Kidney (tissue), 14 donors: ENCODE data around the gene NCOA3. TPM values are rescaled to one million over a fixed set of nuclear protein-coding genes. Genes with fewer than 3 reads are reported as not detected.

ENCODE experiments used
- DNase-seq, 5 donors: peaks; one replicate each; pipeline ENCODE4 v3.0.0-alpha.2; 2013 to 2020
- FAIRE-seq: peaks from 2 replicates; lab custom pipeline; 2012; peaks lifted over from hg19 to GRCh38; lab: Jason Lieb, UNC
- H3K27ac ChIP-seq, 2 donors: one replicate each; pipeline ENCODE4 v1.7.0; 2013; ENCODE audit warnings: low read depth in 2 of 2, low read length in 2 of 2, inconsistent platforms in 1 of 2
- H3K27me3 ChIP-seq: one replicate; pipeline ENCODE4 v1.7.1; 2013; ENCODE audit warnings: low read length, inconsistent platforms; ENCODE audit not compliant: control insufficient read depth, insufficient read depth
- H3K36me3 ChIP-seq, 3 donors: one replicate each; pipeline versions ENCODE4 v1.7.0 to v1.7.1; 2013; ENCODE audit warnings: low read length in 3 of 3, control low read depth in 1 of 3, inconsistent platforms in 1 of 3; ENCODE audit not compliant: insufficient read depth in 3 of 3, control insufficient read depth in 2 of 3
- H3K4me1 ChIP-seq, 3 donors: one replicate each; pipeline versions ENCODE4 v1.7.0 to v1.7.1; 2013; ENCODE audit warnings: low read length in 3 of 3, inconsistent platforms in 1 of 3, low read depth in 1 of 3; ENCODE audit not compliant: control insufficient read depth in 2 of 3, insufficient read depth in 2 of 3
- H3K4me3 ChIP-seq, 3 donors: one replicate each; pipeline versions ENCODE4 v1.7.0 to v1.8.1; 2013; ENCODE audit warnings: low read length in 3 of 3, control low read depth in 1 of 3, inconsistent platforms in 1 of 3
- H3K9ac ChIP-seq, 3 donors: one replicate each; pipeline versions ENCODE4 v1.7.0 to v1.7.1; 2013; ENCODE audit warnings: low read length in 3 of 3, control low read depth in 1 of 3, inconsistent platforms in 1 of 3
- H3K9me3 ChIP-seq, 3 donors: one replicate each; pipeline versions ENCODE4 v1.7.0 to v1.7.1; 2013; ENCODE audit warnings: low read length in 3 of 3, control low read depth in 1 of 3, inconsistent platforms in 1 of 3; ENCODE audit not compliant: control insufficient read depth in 2 of 3, insufficient read depth in 1 of 3
- CTCF ChIP-seq: IDR thresholded peaks from 3 replicates; pipeline ENCODE4 v1.5.1; 2012; ENCODE audit warnings: mild to moderate bottlenecking, moderate library complexity, borderline replicate concordance; ENCODE audit not compliant: insufficient read depth; ENCODE audit errors: extremely low read depth
- intact Hi-C: fragments of 100-400 bp; cut with DNase I; formaldehyde crosslinking; loops from one replicate; pipeline ENCODE4 v1.11.1; 2022
- polyA plus RNA-seq: library from polyadenylated mRNA; stranded (reverse); fragments of 350-450 nt; fragmentation: Illumina TruSeq; extraction: RNeasy Lipid Tissue Mini Kit (QIAGEN cat#74804); gene quantifications from one replicate; pipeline ENCODE4 v1.2.3, GENCODE V29; 2014; ENCODE audit warnings: low read depth, low replicate concordance; ENCODE audit not compliant: insufficient read depth
- total RNA-seq: library from RNA; stranded (reverse); fragmentation: NEBNext Ultra II Directional; extraction: Animal tissue kit (Norgen Biotek cat#: 25700); gene quantifications from one replicate; pipeline ENCODE4 v1.2.1, GENCODE V29; 2021
- donor health status: control.
- donor health status: control.
- donor health status: control.
- donor health status: control.
- donor health status: control.
- donor health status: DM: yes; HTN: yes; CAD: no.
- donor health status: Normal renal cell carcinoma (clear cell type).

NCOA3 gene
- total and polyA plus RNA-seq, 2 donors from 2014 or later, result 4.9 to 38.8 TPM

DNA sequence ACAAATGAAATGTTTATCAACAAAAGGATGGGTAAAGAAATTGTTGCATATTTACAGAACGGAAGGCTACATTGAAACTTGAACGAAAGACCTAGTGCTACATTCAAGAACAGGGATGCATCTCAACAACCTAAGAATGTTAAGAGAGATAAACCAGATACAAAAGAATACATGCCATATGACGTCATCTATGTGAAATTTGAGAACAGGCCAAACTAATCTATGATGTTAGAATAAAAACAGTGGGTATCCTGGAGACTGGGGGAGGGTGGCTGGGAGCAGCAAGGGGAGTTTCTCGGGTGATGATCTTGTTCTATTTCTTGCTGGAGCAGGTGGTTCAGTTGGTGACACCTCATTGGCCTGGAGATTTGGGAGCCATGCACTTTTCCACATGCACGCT lies 202.1 kb downstream of the NCOA3 start:
- DNase-seq (peak in 1 of 5 donors; percentile 5), FAIRE-seq (no peak)
- peaks cover 0 to 6% (median 3%) of the 10 kb centered on the region in 3 donors for H3K36me3 ChIP-seq
- intact Hi-C loops, result no loop called here
- H3K27ac ChIP-seq, result no peak overlapping the region
- no peak overlapping the region for H3K9ac ChIP-seq
- H3K27me3 ChIP-seq, result no peaks in the 10 kb centered on the region
- H3K4me1 ChIP-seq, result no peaks in the 10 kb centered on the region
- TF ChIP-seq CTCF, result no peak
- H3K9me3 ChIP-seq, result no peaks in the 10 kb centered on the region
- H3K4me3 ChIP-seq, result no peak overlapping the region

DNA sequence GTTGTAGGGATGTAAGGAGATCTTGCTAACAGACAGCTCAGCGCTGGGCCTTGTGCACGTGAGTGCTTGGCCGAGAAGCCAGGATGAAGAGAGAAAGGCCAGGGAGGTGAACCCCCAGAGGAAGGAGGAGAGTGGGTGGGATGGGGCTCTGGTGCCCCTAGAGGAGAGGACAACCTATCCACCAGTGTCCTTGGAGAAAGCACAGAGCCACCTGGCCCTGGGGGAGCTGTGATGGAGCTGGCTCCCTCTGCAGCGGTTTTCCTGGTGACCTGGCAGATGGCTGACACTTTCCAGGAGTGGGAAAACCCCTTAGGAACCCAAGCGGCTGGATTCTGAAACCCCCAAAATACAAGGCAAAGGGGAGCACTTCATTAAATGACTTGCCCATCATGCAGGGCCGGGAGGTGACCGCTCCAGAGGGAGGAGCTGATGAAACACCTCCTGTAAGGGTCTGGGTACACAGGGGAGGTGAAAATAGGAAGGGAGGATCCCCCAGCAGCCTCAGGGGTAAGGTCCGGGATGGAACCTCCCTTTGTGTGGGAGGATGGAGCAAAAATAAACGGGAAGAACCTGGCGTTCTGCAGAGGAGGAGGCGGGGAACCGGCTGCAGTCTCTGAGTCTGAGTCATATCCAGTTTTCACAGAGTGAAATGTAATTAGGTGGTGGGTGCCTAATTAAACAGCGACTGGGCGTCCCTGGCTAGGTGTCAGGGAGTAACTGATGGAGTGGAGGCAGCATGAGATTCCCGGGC lies 203.2 kb downstream of the NCOA3 start:
- Histone ChIP-seq H3K9ac (no peak overlapping the region), H3K36me3 (peaks cover 0 to 6% (median 0%) of the 10 kb centered on the region in 3 donors), H3K4me3 (no peak overlapping the region), H3K4me1 (no peaks in the 10 kb centered on the region), H3K27me3 (no peaks in the 10 kb centered on the region), H3K27ac (no peak overlapping the region), H3K9me3 (no peaks in the 10 kb centered on the region)
- no peak for TF ChIP-seq CTCF
- no peak for FAIRE-seq
- intact Hi-C loops, result no loop called here
- peak in 1 of 5 donors; percentile 48 for DNase-seq

DNA sequence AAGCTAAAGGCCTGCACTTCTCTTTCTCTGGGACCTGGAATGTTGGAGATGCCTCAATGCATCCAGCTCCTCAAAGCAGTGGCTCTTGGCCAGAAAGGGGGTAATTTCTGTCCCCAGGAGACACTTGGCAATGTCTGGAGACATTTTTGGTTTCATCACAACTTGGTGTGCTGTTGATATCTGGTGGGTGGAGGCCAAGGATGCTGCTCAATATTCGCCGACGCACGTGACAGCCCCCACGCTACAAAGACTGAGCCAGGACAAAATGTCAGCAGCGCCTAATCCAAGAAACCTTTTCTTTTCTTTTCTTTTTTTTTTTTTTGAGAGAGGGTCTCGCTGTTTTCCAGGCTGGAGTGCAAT lies 203.8 kb downstream of the NCOA3 start:
- no peak for TF ChIP-seq CTCF
- Histone ChIP-seq H3K27ac (no peak overlapping the region), H3K36me3 (peaks cover 0 to 6% (median 0%) of the 10 kb centered on the region in 3 donors), H3K27me3 (no peaks in the 10 kb centered on the region), H3K9me3 (no peaks in the 10 kb centered on the region), H3K9ac (no peak overlapping the region), H3K4me1 (no peaks in the 10 kb centered on the region), H3K4me3 (no peak overlapping the region)
- DNase-seq (peak in 1 of 5 donors; percentile 12), FAIRE-seq (no peak)
- intact Hi-C loops, result no loop called here
